GM12872 (cell line): ENCODE results near the gene CHRNA3.

Source experiments
- CTCF ChIP-seq: IDR thresholded peaks from 3 replicates; pipeline ENCODE4 v1.5.1; 2011; ENCODE audit warnings: low read depth, mild to moderate bottlenecking, low read length, moderate library complexity; ENCODE audit not compliant: insufficient read depth

The CHRNA3 gene

GRCh38 chr15:78565097-78565950 lies 55.5 kb downstream of the CHRNA3 start, which contains the start of gene CHRNA5:
Gene CHRNA5, plus strand, starts transcription at chr15:78565520. Its CDS starts 200 bp downstream, at chr15:78565720.
- TF ChIP-seq CTCF: no peak

- TF ChIP-seq CTCF: no peak
Observed at GRCh38 chr15:78564743-78565096, 56.1 kb downstream of the CHRNA3 start.

GRCh38 chr15:78563092-78563491 lies 57.7 kb downstream of the CHRNA3 start:
- TF ChIP-seq CTCF: no peak

GRCh38 chr15:78561490-78561889 lies 59.3 kb downstream of the CHRNA3 start:
- TF ChIP-seq CTCF: no peak

- no peak for TF ChIP-seq CTCF
Observed at GRCh38 chr15:78552597-78552996, 68.2 kb downstream of the CHRNA3 start.

- TF ChIP-seq CTCF: no peak
Observed at GRCh38 chr15:78551902-78552301, 68.9 kb downstream of the CHRNA3 start.

GRCh38 chr15:78550815-78551214 lies 70.0 kb downstream of the CHRNA3 start:
- TF ChIP-seq CTCF: no peak

GRCh38 chr15:78550194-78550593 lies 70.6 kb downstream of the CHRNA3 start:
- TF ChIP-seq CTCF: no peak
